Neural progenitor cell (in vitro differentiated cells): Measurements from ENCODE around the gene RNF181.

ENCODE experiments used
- EZH2 ChIP-seq: fragments of 200-600 bp; sonication (generic); IDR thresholded peaks from 2 replicates; pipeline ENCODE4 v1.6.1; 2017; ENCODE audit warnings: antibody characterized with exemption, mild to moderate bottlenecking, moderate library complexity
- EZH2phosphoT487 ChIP-seq: fragments of 200-600 bp; sonication (generic); IDR thresholded peaks from 2 replicates; pipeline ENCODE4 v1.6.1; 2017; ENCODE audit warnings: antibody characterized with exemption
- TF ChIP-seq, protein P1 (sequence below): fragments of 200-600 bp; sonication (generic); IDR thresholded peaks from 2 replicates; pipeline ENCODE4 v1.5.1; 2017; ENCODE audit warnings: antibody characterized with exemption, mild to moderate bottlenecking

DNA sequence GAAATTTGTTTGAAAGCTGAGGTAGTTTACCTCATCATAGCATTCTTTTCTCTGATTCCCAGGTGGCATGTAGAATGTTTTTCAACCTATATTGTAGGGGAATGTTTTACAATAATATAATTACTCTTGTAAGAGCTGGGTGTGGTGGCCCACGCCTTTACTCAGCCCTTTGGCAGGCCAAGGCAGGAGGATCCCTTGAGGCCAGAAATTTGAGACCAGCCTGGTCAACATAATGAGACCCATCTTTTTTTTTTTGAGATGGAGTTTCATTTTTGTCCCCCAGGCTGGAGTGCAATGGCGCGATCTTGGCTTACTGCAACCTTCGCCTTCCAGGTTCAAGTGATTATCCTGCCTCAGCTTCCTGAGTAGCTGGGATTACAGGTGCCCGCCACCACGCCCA lies 24.1 kb downstream of the RNF181 start:
- TF ChIP-seq, protein P1, sequence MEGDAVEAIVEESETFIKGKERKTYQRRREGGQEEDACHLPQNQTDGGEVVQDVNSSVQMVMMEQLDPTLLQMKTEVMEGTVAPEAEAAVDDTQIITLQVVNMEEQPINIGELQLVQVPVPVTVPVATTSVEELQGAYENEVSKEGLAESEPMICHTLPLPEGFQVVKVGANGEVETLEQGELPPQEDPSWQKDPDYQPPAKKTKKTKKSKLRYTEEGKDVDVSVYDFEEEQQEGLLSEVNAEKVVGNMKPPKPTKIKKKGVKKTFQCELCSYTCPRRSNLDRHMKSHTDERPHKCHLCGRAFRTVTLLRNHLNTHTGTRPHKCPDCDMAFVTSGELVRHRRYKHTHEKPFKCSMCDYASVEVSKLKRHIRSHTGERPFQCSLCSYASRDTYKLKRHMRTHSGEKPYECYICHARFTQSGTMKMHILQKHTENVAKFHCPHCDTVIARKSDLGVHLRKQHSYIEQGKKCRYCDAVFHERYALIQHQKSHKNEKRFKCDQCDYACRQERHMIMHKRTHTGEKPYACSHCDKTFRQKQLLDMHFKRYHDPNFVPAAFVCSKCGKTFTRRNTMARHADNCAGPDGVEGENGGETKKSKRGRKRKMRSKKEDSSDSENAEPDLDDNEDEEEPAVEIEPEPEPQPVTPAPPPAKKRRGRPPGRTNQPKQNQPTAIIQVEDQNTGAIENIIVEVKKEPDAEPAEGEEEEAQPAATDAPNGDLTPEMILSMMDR, result no peak
- TF ChIP-seq EZH2phosphoT487 (no peak), EZH2 (no peak)
